PC-3 (cell line): ENCODE results near the gene CACNA1B. TPM values are rescaled to one million over a fixed set of nuclear protein-coding genes. Genes with fewer than 3 reads are reported as not detected.

Source experiments
- ATAC-seq: fragments of 200-7000 bp; cut with Tn5 transposase; 2 replicates; pipeline ENCODE4 v1.9.1; 2020; ENCODE audit warnings: mild to moderate bottlenecking, moderate library complexity
- BruUV-seq: library from RNA; stranded (reverse); fragments of 400-500 nt; replicated peaks from 2 replicates; lab custom pipeline; 2021; lab: Mats Ljungman, UMichigan
- CTCF ChIA-PET: fragments of 300-600 bp; sonication (Branson Sonifier 250); formaldehyde crosslinking; loops from one replicate; lab custom pipeline; 2022; ENCODE audit warnings: antibody characterized with exemption; lab: Charles Lee
- POLR2A ChIA-PET: fragments of 300-600 bp; sonication (Branson Sonifier 250); formaldehyde crosslinking; loops from one replicate; lab custom pipeline; 2022; ENCODE audit warnings: antibody characterized with exemption; ENCODE audit not compliant: unreplicated experiment; lab: Charles Lee
- DNase-seq: peaks from one replicate; pipeline ENCODE4 v3.0.0-alpha.2; 2015
- H2AFZ ChIP-seq: fragments of 300-600 bp; sonication (generic); 2 replicates; pipeline ENCODE4 v1.6.0; 2016; ENCODE audit warnings: antibody characterized with exemption, low read length
- H3F3A ChIP-seq: fragments of 300-600 bp; sonication (generic); one replicate; pipeline ENCODE4 v1.6.0; 2017; ENCODE audit warnings: antibody characterized with exemption, low read length, control low read depth, mild to moderate bottlenecking; ENCODE audit not compliant: unreplicated experiment
- H3K27ac ChIP-seq: fragments of 300-600 bp; sonication (generic); 2 replicates; pipeline ENCODE4 v1.5.1; 2016; ENCODE audit warnings: mild to moderate bottlenecking, low read length
- H3K27me3 ChIP-seq: fragments of 300-600 bp; sonication (generic); 2 replicates; pipeline ENCODE4 v1.6.1; 2016; ENCODE audit warnings: low read length, mixed read lengths
- H3K36me3 ChIP-seq: fragments of 300-600 bp; sonication (generic); 2 replicates; pipeline ENCODE4 v1.6.1; 2016; ENCODE audit warnings: low read depth, mixed run types, low read length, mixed read lengths
- H3K4me1 ChIP-seq: fragments of 300-600 bp; sonication (generic); 2 replicates; pipeline ENCODE4 v1.5.1; 2016; ENCODE audit warnings: low read length; ENCODE audit not compliant: insufficient read depth
- H3K4me2 ChIP-seq: fragments of 300-600 bp; sonication (generic); 2 replicates; pipeline ENCODE4 v1.6.0; 2016; ENCODE audit warnings: low read length
- H3K4me3 ChIP-seq: fragments of 300-600 bp; sonication (generic); 2 replicates; pipeline ENCODE4 v1.5.1; 2016; ENCODE audit warnings: mild to moderate bottlenecking, low read length, mixed read lengths
- H3K79me2 ChIP-seq: fragments of 300-600 bp; sonication (generic); 2 replicates; pipeline ENCODE4 v1.6.1; 2017; ENCODE audit warnings: low read length, mixed read lengths
- H3K9ac ChIP-seq: fragments of 300-600 bp; sonication (generic); 2 replicates; pipeline ENCODE4 v1.6.0; 2016; ENCODE audit warnings: mild to moderate bottlenecking, low read length
- H3K9me2 ChIP-seq: fragments of 300-600 bp; sonication (generic); replicated peaks from 2 replicates; pipeline ENCODE4 v1.6.1; 2016; ENCODE audit warnings: mixed run types, low read length, mixed read lengths
- H3K9me3 ChIP-seq: fragments of 300-600 bp; sonication (generic); 2 replicates; pipeline ENCODE4 v1.6.1; 2016; ENCODE audit warnings: low read length, mixed read lengths
- H4K20me1 ChIP-seq: fragments of 300-600 bp; sonication (generic); 2 replicates; pipeline ENCODE4 v1.6.1; 2016; ENCODE audit warnings: low read length, mixed read lengths
- CTCF ChIP-seq: fragments of 300-600 bp; sonication (generic); conservative IDR thresholded peaks from 2 replicates; pipeline ENCODE4 v1.5.1; 2017; ENCODE audit warnings: antibody characterized with exemption, low read depth, mild to moderate bottlenecking, low read length
- EZH2 ChIP-seq: fragments of 300-600 bp; sonication (generic); IDR thresholded peaks from one replicate; pipeline ENCODE4 v1.6.1; 2017; ENCODE audit warnings: antibody characterized with exemption, mild to moderate bottlenecking, low read length; ENCODE audit not compliant: unreplicated experiment
- EZH2phosphoT487 ChIP-seq: fragments of 300-600 bp; sonication (generic); IDR thresholded peaks from 2 replicates; pipeline ENCODE4 v1.6.1; 2018; ENCODE audit warnings: mild to moderate bottlenecking, antibody characterized with exemption, low read length, borderline replicate concordance
- intact Hi-C: fragments of 100-400 bp; cut with micrococcal nuclease; formaldehyde crosslinking; loops from 2 replicates; pipeline ENCODE4 v1.9.0; 2023
- total RNA-seq: library from RNA; depleted of rRNA; stranded (reverse); fragments of >200 nt; gene quantifications from 2 replicates; pipeline ENCODE4 v1.2.3, GENCODE V29; 2014

Gene CACNA1B
- total RNA-seq, 1 experiment from 2014 or later = not detected

- no peaks in the 10 kb centered on the region for H3K27me3 ChIP-seq
- BruUV-seq = no TSS peak
- H3K9ac ChIP-seq = no peak overlapping the region
- H3K4me2 ChIP-seq = no peak overlapping the region
- no peak overlapping the region for H2AFZ ChIP-seq
- H3K4me3 ChIP-seq = no peak overlapping the region
- ATAC-seq (no peak), DNase-seq (no peak)
- TF ChIP-seq EZH2 (no peak), EZH2phosphoT487 (no peak), CTCF (no peak)
- no peaks in the 10 kb centered on the region for H3K79me2 ChIP-seq
- no peak overlapping the region for H3K27ac ChIP-seq
- H3K9me3 ChIP-seq = no peaks in the 10 kb centered on the region
- H3K4me1 ChIP-seq = peaks cover 6% of the 10 kb centered on the region
- CTCF ChIA-PET = no interaction called here
- no peaks in the 10 kb centered on the region for H3F3A ChIP-seq
- no peaks in the 10 kb centered on the region for H3K36me3 ChIP-seq
- no peaks in the 10 kb centered on the region for H3K9me2 ChIP-seq
- intact Hi-C loops = no loop called here
- H4K20me1 ChIP-seq = no peaks in the 10 kb centered on the region
- POLR2A ChIA-PET = no interaction called here
Observed at GRCh38 chr9:137984005-137984404, 106.4 kb downstream of the CACNA1B start.

GRCh38 chr9:137984520-137985257, 107.1 kb downstream of the CACNA1B start:
- TF ChIP-seq EZH2 (no peak), EZH2phosphoT487 (no peak), CTCF (no peak)
- BruUV-seq = no TSS peak
- no peak overlapping the region for H3K9ac ChIP-seq
- no peaks in the 10 kb centered on the region for H3K36me3 ChIP-seq
- no peaks in the 10 kb centered on the region for H4K20me1 ChIP-seq
- H3F3A ChIP-seq = no peaks in the 10 kb centered on the region
- no peak overlapping the region for H3K4me3 ChIP-seq
- no peaks in the 10 kb centered on the region for H3K9me3 ChIP-seq
- no peak overlapping the region for H2AFZ ChIP-seq
- ChIA-PET POLR2A (no interaction called here), CTCF (no interaction called here)
- H3K4me2 ChIP-seq = no peak overlapping the region
- H3K4me1 ChIP-seq = peaks cover 6% of the 10 kb centered on the region
- no peaks in the 10 kb centered on the region for H3K9me2 ChIP-seq
- no peak overlapping the region for H3K27ac ChIP-seq
- intact Hi-C loops = no loop called here
- no peaks in the 10 kb centered on the region for H3K27me3 ChIP-seq
- ATAC-seq (no peak), DNase-seq (no peak)
- no peaks in the 10 kb centered on the region for H3K79me2 ChIP-seq

DNA sequence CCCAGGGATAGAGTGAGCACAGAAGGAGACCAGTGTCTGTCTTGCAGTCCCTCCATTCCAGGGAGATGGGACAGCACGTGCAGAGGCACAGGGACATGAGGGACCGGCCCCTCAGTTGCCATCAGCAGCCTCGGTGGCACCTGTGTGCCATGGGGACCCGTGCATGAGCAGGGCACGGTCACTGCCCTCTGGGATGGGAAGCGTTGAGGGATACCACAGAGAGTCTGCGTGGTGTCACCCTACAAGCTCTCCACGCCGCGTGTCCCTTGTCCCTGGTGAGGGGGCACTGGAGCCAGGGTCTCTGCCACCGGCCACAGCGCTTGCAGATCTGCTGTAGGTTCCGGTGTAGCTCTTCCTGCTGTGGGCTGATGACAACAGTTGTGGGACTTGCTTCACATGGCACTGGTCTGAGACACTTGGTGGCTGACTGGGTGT, 108.1 kb downstream of the CACNA1B start:
- no peak overlapping the region for H3K27ac ChIP-seq
- H3K79me2 ChIP-seq = no peaks in the 10 kb centered on the region
- BruUV-seq = no TSS peak
- H3K27me3 ChIP-seq = no peaks in the 10 kb centered on the region
- ChIA-PET POLR2A (no interaction called here), CTCF (no interaction called here)
- peaks cover 6% of the 10 kb centered on the region for H3K4me1 ChIP-seq
- H2AFZ ChIP-seq = no peak overlapping the region
- no peak for ATAC-seq
- no peak for TF ChIP-seq EZH2
- no peaks in the 10 kb centered on the region for H3K9me2 ChIP-seq
- H4K20me1 ChIP-seq = no peaks in the 10 kb centered on the region
- H3K4me2 ChIP-seq = no peak overlapping the region
- no peaks in the 10 kb centered on the region for H3F3A ChIP-seq
- no peaks in the 10 kb centered on the region for H3K36me3 ChIP-seq
- H3K9me3 ChIP-seq = no peaks in the 10 kb centered on the region
- H3K4me3 ChIP-seq = no peak overlapping the region
- intact Hi-C loops = no loop called here
- no peak overlapping the region for H3K9ac ChIP-seq
- no peak for DNase-seq
